HL-60/S4 treated with phorbol 12-myristate 13-acetate at 8.2 ng/mL for 4 days and 3 days (cell line): ENCODE results near the gene CDX2.

Experiments used
- in situ Hi-C: fragments of 300-500 bp; cut with MboI; formaldehyde crosslinking; loops from 2 replicates; pipeline ENCODE4 v1.15.0; 2022; ENCODE audit warnings: low sequenced_read_pairs

The CDX2 gene

DNA sequence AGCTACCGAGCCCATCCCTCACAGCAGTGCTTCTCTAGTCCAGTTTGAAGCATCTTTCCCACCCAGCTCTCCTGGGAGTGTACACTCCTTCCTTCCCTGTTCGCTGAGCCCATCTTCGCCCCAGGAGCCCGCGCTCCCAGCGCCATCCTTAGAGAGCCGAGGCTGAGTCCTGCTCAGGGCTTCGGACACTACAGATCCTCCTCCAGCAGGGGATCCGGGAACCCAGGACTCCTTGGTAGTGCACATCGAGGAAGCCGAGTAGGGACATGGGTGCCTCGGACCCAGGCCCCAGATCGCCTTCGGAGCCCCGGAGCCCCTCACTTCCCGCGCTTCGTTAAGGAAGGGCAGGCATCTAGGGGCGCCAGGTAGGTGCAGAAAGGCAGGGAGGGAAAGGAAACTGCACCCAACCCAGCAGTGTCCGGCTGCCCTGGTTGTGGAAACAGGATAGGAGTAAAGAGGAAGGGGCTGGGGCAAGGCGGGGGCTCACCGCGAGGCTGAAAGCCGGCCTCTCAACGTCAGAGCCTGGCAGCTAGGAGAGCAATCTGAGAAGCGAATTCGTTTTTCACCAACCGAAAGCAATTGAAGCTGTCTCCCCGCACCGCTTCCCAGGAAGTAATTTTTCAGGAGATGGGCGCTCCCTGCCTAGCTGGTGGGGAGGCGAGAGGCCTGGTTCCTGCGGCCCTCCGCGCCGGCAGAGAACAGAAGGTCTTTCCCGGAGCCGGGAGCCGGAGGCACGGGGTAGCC lies 48.3 kb downstream of the CDX2 start:
- in situ Hi-C loops: no loop called here

DNA sequence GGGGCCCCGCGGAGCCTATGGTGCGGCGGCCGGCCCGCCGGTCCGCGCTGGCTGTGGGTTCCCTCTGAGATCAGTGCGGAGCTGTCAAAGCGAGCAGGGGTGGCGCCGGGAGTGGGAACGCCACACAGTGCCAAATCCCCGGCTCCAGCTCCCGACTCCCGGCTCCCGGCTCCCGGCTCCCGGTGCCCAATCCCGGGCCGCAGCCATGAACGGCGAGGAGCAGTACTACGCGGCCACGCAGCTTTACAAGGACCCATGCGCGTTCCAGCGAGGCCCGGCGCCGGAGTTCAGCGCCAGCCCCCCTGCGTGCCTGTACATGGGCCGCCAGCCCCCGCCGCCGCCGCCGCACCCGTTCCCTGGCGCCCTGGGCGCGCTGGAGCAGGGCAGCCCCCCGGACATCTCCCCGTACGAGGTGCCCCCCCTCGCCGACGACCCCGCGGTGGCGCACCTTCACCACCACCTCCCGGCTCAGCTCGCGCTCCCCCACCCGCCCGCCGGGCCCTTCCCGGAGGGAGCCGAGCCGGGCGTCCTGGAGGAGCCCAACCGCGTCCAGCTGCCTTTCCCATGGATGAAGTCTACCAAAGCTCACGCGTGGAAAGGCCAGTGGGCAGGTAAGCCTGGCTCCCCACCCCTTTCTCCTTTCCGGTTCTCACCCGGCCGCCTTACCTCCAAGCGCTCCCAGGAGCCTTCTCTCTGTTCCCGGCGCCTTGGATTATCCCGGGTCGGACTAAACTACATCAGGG lies 49.0 kb downstream of the CDX2 start, which contains the start of gene PDX1:
TSS of gene PDX1 (plus strand) at position 67 of the 743 bp plus-strand sequence. CDS start at position 206, 139 bp downstream.
- in situ Hi-C loops: no loop called here

DNA sequence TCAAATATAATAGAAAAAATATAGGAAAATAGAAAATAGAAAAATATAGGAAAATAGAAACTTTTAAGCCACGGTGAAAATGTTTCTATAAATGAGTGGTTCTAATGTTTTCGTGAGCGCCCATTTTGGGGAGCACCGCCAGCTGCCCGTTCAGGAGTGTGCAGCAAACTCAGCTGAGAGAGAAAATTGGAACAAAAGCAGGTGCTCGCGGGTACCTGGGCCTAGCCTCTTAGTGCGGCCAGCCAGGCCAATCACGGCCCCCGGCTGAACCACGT lies 49.5 kb downstream of the CDX2 start:
- in situ Hi-C loops: no loop called here

DNA sequence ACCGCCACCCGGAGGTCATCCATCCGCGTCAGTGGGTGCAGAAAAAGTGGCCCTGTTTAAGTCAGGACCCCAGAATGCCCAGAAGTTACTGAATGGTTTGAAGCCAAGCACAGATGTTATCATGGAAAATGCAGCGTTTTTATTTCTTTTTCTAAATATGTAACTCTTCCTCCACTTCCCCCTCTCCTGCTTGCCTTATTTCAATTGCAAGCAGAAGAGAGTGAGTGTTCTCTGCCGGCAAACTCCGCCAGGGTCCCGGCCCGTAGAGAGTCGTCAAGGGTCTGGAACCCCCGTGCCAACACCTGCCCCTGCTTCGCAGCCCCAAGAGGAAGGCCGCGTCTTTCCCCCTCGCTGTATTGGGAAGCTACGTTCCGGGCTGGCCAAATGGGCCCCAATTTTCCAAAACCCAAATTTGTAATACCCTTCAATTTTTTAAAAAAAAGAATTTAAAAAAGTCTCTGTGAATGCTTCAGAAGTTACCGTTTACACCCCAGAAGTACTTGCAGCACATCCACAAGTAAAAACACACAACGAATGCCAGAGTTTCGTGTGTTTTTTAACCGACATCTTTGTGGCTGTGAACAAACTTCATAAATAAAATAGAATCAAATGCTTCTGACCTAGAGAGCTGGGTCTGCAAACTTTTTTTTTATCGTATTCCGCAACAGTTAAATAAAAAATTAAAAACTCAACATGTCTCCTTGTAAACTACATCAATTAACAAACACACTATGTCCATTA lies 50.0 kb downstream of the CDX2 start:
- in situ Hi-C loops: no loop called here

DNA sequence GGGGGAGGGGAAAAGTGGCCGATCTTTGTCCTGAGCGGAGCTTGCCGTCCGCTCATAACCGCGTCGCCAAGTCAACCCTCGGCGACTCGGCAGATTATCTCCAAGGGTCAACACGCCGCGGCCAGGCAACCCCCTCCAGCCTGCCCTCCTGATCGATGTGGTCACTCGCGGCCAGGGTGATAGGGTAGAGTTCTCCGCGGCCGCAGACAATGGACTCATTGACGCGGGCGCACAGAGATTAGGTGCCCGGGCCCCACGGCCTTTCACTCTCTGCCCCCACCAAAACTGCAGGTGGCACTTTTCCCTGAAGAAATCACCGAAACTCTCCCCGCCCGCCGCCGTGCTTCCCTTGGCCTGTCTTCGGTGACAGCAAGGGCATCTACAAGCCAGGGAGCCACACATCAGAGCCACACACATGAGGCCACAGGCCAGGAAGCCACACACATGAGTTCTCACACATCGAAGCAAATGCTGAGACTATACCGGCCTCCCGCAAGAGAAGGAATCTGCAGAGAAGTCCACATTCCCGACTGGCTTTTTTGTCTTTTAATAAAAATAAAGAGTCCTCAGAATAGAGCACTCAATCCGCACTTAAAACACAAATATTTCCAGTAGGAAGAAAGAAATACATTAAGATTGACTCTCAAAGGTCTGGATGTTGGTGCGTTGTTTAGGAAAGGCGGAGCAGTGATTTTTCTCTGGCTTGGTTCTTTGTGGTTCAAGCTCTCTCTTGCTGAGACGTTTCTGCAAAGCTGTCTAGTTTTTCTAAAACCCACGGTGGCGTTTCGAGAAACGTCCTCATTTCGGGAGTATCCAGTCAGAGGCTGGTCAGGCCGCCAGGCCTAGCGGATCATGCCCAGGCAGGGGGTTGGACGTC lies 50.8 kb downstream of the CDX2 start:
- in situ Hi-C loops: no loop called here

DNA sequence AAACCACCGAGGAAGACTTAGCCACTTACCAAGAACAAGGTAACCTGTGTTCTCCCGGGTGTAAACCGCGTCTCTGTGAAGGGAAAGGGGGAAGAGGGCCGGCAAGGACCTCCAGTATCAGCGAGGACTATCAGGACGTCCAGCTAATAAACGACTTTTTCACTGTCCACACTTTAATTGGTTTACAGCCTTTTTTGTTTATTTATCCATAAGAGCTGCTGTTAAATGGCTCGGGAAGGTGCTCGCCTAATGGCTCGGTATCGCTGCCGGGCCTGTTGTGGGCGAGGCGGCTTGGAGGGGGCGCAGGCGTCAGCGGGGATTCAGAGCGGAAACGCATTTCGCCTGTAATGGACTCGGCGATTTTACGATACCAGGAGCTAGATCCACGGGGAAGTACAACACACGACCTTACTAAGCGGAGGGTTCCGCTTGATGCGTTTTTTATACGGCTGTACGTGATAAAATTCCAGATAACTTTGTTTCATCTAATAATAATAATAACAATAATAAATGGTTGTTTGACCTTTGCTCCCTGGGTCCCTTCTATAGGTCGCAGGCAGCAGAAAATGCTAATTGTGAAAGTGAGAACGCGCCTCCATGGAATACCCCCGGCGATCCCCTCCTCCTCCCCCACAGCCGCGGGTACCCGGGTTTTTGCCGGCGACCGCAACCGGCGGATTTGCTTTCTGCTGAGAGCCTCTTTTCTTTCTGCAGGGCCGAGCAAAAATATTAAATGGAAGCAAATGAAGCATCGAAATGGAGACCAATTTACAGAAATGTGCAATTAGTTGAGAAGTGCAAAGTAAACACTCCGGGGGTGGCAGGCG lies 51.8 kb downstream of the CDX2 start:
- in situ Hi-C loops: no loop called here

DNA sequence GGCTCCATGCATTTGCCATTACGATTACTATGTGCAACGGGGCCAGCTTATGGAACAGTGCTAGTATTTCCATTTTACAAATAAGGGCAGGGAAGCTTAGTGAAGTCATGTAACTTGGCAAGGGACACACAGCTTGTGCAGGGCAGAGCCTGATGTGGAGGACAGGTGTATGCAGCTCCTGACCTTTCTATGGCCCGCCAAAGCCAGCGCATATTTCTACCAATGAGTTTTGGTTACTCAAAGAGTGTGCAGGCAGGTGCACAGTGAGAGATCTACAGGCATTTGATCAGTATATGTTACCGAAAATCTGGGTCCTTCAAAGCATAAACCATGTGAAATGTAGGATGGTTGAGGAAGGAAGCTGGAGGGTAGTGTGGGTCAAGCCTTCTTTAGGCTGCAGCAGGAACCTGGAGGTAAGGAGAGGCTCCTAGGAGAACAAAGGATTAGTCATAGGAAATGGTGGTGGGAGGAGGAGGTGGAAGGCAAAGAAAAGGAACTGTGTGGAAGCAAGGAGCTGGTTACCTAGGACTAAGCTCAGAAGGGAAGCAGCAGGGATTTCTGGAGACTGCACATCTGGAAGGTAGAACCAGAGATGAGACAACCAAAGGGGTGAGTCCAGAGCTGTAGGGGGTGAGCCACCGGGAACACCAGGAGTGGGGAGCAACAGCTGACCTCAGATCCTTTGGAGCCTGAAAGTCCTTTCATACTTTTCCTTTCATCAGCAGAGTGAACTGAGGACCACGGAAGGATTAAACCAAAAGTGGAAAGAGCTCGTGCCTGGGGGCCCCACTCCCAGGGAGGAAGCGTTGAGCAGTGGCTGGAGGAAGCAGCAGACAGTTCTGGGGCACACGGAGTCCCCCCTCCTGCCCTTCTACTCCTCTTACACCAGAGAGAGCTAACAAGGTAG lies 53.6 kb downstream of the CDX2 start:
- in situ Hi-C loops: no loop called here

DNA sequence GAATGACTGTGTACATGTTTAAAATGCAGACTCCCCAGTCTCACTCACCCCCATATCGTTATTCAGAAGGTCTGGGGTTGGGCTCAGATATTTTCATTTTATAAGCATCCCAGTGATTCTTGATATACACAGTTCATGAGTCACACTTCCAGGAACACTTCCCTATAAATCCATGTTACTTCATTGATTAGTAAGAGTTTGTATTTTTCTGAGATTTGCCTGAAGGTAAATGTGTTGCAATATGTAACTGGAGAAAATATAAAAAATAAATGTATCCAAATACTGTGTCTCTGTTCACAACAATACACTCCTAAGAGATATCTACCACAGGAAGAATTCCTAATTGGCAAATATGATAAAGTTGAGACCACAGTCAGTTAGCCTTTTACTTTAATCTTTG lies 56.0 kb downstream of the CDX2 start:
- in situ Hi-C loops: no loop called here

DNA sequence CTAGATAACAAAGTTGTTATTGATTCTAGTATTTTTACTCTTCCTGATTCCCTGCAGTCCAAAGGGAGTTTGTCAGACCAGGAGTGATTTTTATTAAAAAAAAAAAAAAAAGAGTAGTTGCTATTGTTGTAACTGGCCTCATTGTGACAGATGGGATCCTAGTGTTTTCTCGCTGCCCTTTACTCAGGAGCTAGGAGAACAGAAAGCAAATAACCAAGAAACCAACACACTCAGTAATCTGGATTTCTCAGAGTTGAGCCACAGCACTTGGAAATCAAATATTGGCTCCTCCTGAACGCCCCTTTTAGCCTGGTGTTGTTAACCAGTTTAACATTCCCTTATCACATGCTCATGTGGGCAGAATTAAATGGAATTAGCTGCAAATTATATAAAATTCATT lies 57.6 kb downstream of the CDX2 start:
- in situ Hi-C loops: no loop called here
